Central memory CD4-positive, alpha-beta T cell (primary cell): ENCODE measurements around the gene KRTAP12-3.

ENCODE experiments used
- DNase-seq: peaks from one replicate; pipeline ENCODE4 v3.0.0; 2022

KRTAP12-3 gene

DNA sequence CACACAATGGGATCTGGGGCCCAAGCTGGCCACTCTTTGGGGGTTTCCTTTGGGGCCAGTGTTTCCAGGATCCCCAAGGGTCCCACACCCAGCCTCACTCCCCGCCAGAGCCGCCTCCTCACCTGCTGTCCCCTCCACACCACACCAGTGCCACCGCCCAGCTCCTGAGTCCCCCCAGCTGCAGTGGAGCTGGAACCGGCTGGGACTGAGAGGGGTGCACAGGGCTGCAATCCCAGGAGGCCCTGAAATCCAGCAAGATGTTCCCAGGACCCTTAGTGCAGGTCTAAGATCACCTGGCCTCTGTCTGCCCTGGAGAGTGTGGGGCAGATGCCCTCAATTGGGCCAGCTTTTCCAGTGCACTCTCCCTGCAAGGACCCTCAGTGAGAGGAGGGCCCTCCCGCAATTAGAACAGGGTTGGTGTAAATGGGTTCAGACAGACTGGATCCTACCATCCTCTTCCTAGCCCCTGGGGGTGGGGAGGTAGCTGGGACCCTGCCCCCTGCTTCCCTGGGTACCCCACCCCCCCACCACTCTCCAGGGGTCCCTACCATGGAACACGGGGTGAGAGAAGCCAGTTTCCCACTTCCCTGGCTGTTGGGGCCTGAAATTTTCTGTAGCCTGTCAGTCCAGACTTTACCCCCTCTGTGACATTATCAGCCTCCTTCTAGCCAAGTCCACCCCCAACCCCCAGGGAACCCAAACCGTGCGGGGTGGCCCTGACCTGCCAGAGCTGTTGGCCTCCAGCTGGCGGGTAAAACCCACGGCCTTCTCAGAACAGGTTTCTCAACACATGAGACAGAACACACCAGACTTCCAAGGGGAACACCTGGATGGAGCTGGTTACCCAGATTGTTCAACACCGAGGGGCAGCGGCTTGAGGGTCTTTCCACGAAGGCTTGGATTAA, 46.3 kb downstream of the KRTAP12-3 start:
- DNase-seq: no peak

DNA sequence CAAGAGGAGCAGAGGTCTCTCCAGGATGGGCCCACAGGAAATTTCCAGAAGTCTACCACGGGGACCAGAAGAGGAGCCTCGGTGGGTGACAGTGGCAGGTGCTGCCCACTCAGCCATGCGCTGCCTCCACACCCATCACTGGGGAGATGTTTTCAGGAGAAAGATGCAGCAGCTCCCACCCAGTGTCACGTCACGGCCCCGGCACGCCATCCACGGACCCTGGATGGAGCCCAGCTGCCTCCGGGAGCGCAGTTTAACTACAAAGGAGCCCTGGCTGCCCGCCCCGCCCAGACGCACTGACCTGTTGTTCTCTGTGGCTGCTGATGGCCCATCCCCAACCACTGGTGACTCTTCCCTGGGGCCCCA, 46.9 kb downstream of the KRTAP12-3 start:
- no peak for DNase-seq

DNA sequence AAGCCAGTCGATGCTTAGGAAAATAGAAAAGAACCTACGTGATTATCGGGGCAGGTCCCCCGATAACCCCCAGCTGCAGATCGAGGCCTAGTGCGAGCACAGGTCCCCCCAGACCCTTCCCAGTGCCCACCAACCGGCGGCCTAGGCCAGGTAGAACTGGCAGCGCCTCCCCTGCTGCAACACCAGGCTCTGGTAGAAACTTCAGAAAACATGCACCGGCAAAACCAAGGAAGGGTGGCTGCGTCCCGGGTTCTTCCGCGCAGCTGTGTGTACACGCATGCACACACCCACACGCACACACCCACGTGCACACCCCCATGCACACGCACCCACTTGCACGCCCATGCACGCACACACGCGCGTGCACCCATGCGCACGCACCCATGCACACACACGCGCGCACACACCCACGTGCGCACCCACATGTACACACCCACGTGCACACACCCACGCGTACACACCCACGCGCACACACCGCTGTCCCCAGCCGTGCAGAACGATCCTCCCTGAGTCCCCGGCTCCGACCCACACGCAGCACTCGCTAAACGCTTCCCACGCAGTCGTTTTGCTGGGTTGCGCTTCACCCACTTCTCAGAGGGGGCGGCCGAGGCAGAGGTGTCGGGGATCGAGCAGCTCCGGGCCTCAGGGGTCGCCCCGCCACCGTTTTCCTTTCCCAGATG, 48.4 kb downstream of the KRTAP12-3 start:
- no peak for DNase-seq

DNA sequence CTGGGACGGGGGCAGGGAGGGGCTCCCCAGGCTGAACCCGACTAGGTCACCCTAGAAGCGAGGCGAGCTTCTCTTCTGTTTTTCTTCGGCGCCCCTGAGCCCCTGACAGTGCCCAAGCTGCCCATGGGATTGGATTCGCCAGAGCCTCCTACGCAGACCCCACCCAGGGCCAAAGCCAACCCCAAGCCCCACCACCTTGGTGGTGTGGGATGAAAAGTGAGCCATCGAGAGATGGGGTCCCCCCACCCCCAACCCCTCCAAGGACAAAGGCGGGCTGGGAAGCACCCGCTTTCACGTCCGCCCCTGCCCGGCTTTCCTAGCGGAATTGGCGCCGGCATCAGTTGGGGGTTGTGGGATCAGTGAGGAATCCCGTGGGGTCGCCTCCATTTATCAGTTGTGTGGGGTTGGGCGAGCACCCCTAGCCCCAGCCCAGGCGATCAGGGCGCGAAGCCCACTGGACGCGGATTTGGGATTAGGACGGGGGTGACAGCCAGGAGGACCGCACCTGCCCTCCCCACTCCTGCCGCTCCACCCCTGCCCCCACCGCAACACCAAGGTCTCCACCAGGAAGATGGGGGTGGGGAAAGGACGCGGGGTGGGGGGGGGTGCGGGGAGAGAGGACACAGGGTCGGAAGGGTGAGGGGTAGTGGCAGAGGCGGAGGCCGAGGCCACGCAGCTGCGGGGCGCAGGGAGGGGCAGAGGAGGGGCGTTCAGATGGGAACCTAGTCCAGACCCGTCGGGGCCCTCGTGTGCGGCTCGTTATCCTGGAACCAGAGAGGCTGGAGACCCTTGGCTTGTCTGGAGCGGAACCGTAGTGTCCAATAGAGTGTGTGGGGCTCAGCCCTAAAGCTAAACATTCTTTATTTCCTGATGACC, 49.2 kb downstream of the KRTAP12-3 start:
- no peak for DNase-seq
